Neural cell (in vitro differentiated cells): Measurements from ENCODE around the gene ADO. TPM values are rescaled to one million over a fixed set of nuclear protein-coding genes. Genes with fewer than 3 reads are reported as not detected.
A peak's percentile ranks its signal among the peaks of the same experiment; 100 is the strongest.

ENCODE experiments used
- H2AFZ ChIP-seq: fragments of 200-600, 300-800 bp; sonication (generic), shearing (Covaris generic); 2 replicates; pipeline ENCODE4 v1.6.0; 2014; ENCODE audit warnings: low read depth, mild to moderate bottlenecking, antibody characterized with exemption, low read length, moderate library complexity
- H3F3A ChIP-seq: fragments of 200-600 bp; shearing (Covaris generic); 2 replicates; pipeline ENCODE4 v1.6.1; 2016; ENCODE audit warnings: mild to moderate bottlenecking, moderate library complexity, mixed read lengths, antibody characterized with exemption, low read length; ENCODE audit not compliant: insufficient read depth, poor library complexity, severe bottlenecking
- H3K27ac ChIP-seq: fragments of 200-600, 300-800 bp; sonication (generic), shearing (Covaris generic); 2 replicates; pipeline ENCODE4 v1.5.1; 2014; ENCODE audit warnings: mild to moderate bottlenecking, low read length, moderate library complexity
- H3K27me3 ChIP-seq: fragments of 300-800, 200-600 bp; sonication (generic), shearing (Covaris generic); 2 replicates; pipeline ENCODE4 v1.6.0; 2014; ENCODE audit warnings: mild to moderate bottlenecking, low read depth, low read length, moderate library complexity; ENCODE audit not compliant: insufficient read depth
- H3K36me3 ChIP-seq: fragments of 300-800, 200-600 bp; sonication (generic), shearing (Covaris generic); 2 replicates; pipeline ENCODE4 v1.5.1; 2014; ENCODE audit warnings: mild to moderate bottlenecking, antibody characterized with exemption, low read length, moderate library complexity; ENCODE audit not compliant: insufficient read depth
- H3K4me2 ChIP-seq: fragments of 300-800, 200-600 bp; sonication (generic), shearing (Covaris generic); 2 replicates; pipeline ENCODE4 v1.6.0; 2014; ENCODE audit warnings: mild to moderate bottlenecking, low read length
- H3K4me3 ChIP-seq: fragments of 300-800, 200-600 bp; sonication (generic), shearing (Covaris generic); 2 replicates; pipeline ENCODE4 v1.5.1; 2014; ENCODE audit warnings: mild to moderate bottlenecking, low read length, moderate library complexity
- H3K79me2 ChIP-seq: fragments of 200-600 bp; shearing (Covaris generic); replicated peaks from 2 replicates; pipeline ENCODE4 v1.6.0; 2014; ENCODE audit warnings: mild to moderate bottlenecking, low read length, moderate library complexity; ENCODE audit not compliant: insufficient read depth
- H3K9ac ChIP-seq: fragments of 300-800, 200-600 bp; sonication (generic), shearing (Covaris generic); 2 replicates; pipeline ENCODE4 v1.6.1; 2016; ENCODE audit warnings: mild to moderate bottlenecking, low read length, mixed read lengths
- H3K9me2 ChIP-seq: fragments of 200-600 bp; shearing (Covaris generic); 2 replicates; pipeline ENCODE4 v1.6.1; 2016; ENCODE audit warnings: mild to moderate bottlenecking, low read length, mixed read lengths; ENCODE audit not compliant: insufficient read depth
- H3K9me3 ChIP-seq: fragments of 200-600, 300-800 bp; sonication (generic), shearing (Covaris generic); 2 replicates; pipeline ENCODE4 v1.6.1; 2016; ENCODE audit warnings: mild to moderate bottlenecking, mixed run types, low read length, moderate library complexity, mixed read lengths
- H4K20me1 ChIP-seq: fragments of 200-600 bp; shearing (Covaris generic); 2 replicates; pipeline ENCODE4 v1.6.1; 2016; ENCODE audit warnings: mild to moderate bottlenecking, mixed run types; ENCODE audit not compliant: insufficient read depth
- EP300 ChIP-seq: fragments of 450-650 bp; conservative IDR thresholded peaks from 2 replicates; pipeline ENCODE4 v1.6.1; 2014; ENCODE audit warnings: antibody characterized with exemption, mild to moderate bottlenecking, moderate library complexity; ENCODE audit not compliant: poor library complexity, severe bottlenecking
- EZH2 ChIP-seq: fragments of 200-600, 300-800 bp; shearing (Covaris generic), sonication (generic); IDR thresholded peaks from 2 replicates; pipeline ENCODE4 v1.6.1; 2014; ENCODE audit warnings: antibody characterized with exemption, low read length, borderline replicate concordance, mild to moderate bottlenecking; ENCODE audit not compliant: insufficient read depth, poor library complexity, severe bottlenecking
- MXI1 ChIP-seq: fragments of 450-650 bp; conservative IDR thresholded peaks from 2 replicates; pipeline ENCODE4 v1.6.1; 2014; ENCODE audit warnings: antibody characterized with exemption, mild to moderate bottlenecking; ENCODE audit not compliant: poor library complexity, severe bottlenecking
- POLR2AphosphoS5 ChIP-seq: IDR thresholded peaks from 2 replicates; pipeline ENCODE4 v1.6.1; 2012
- RAD21 ChIP-seq: fragments of 450-650 bp; conservative IDR thresholded peaks from 2 replicates; pipeline ENCODE4 v1.6.1; 2014; ENCODE audit warnings: antibody characterized with exemption, mild to moderate bottlenecking, moderate library complexity
- SMC3 ChIP-seq: fragments of 450-650 bp; conservative IDR thresholded peaks from 2 replicates; pipeline ENCODE4 v1.6.1; 2014; ENCODE audit warnings: antibody characterized with exemption, mild to moderate bottlenecking, moderate library complexity; ENCODE audit not compliant: poor library complexity
- TAF1 ChIP-seq: IDR thresholded peaks from 2 replicates; pipeline ENCODE4 v1.6.1; 2012; ENCODE audit warnings: low read depth
- polyA plus RNA-seq: library from polyadenylated mRNA; depleted of rRNA; stranded (reverse); fragments of >200 nt; gene quantifications from 2 replicates; pipeline ENCODE4 v1.2.3, GENCODE V29; 2014
- TF ChIP-seq, protein P1 (sequence below): fragments of 450-650 bp; IDR thresholded peaks from 2 replicates; pipeline ENCODE4 v1.5.1; 2014; ENCODE audit warnings: antibody characterized with exemption, mild to moderate bottlenecking, moderate library complexity; ENCODE audit not compliant: poor library complexity, severe bottlenecking
- TF ChIP-seq, protein P2 (sequence below): IDR thresholded peaks from 2 replicates; pipeline ENCODE4 v1.6.1; 2012; ENCODE audit warnings: borderline replicate concordance

Gene ADO
- polyA plus RNA-seq, 1 donor from 2014 or later = 33.2 TPM

GRCh38 chr10:62801871-62802270 is 2.6 kb upstream of the ADO start:
- H3K27ac ChIP-seq = no peak overlapping the region
- H3K9me2 ChIP-seq = no peaks in the 10 kb centered on the region
- H2AFZ ChIP-seq = no peak overlapping the region
- no peak overlapping the region for H3K9ac ChIP-seq
- TF ChIP-seq MXI1 (no peak), RAD21 (no peak), TAF1 (no peak)
- H3K36me3 ChIP-seq = no peaks in the 10 kb centered on the region
- H3K9me3 ChIP-seq = no peaks in the 10 kb centered on the region
- H3K79me2 ChIP-seq = peaks cover 8% of the 10 kb centered on the region
- H3K4me3 ChIP-seq = no peak overlapping the region
- no peak overlapping the region for H3K4me2 ChIP-seq
- H4K20me1 ChIP-seq = peaks cover 8% of the 10 kb centered on the region
- H3K27me3 ChIP-seq = peaks cover 41% of the 10 kb centered on the region
- H3F3A ChIP-seq = peaks cover 2% of the 10 kb centered on the region

DNA sequence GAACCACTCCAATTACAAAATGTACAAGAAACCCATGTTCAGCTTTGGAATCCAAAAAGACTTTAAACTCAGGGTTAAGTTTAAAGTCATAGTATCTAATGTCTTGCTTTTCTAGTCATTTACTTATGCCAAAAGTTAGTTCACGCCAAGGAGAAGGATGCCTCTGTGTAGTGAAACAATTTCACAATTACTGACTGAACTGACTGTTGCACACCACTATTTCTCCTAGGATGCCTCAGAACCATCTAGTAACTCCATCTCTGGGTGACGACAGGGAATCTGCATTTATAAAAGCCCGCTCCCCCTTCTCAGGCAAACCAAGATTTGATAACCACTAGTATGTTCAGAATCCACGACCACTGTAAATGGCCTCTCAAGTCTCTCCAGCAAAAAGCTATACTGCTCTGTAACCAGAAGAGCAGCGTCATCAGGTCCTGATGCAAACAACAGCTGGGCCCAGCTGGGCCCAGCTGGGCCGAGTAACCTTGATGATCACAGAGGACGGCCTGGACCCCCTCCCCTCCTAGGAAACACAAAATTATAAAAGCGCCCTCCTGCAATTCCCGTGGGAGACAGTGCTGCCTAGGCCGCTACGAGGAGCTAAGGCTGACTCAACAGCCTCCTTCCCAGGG is 680 bp upstream of the ADO start:
- TF ChIP-seq, protein P1, sequence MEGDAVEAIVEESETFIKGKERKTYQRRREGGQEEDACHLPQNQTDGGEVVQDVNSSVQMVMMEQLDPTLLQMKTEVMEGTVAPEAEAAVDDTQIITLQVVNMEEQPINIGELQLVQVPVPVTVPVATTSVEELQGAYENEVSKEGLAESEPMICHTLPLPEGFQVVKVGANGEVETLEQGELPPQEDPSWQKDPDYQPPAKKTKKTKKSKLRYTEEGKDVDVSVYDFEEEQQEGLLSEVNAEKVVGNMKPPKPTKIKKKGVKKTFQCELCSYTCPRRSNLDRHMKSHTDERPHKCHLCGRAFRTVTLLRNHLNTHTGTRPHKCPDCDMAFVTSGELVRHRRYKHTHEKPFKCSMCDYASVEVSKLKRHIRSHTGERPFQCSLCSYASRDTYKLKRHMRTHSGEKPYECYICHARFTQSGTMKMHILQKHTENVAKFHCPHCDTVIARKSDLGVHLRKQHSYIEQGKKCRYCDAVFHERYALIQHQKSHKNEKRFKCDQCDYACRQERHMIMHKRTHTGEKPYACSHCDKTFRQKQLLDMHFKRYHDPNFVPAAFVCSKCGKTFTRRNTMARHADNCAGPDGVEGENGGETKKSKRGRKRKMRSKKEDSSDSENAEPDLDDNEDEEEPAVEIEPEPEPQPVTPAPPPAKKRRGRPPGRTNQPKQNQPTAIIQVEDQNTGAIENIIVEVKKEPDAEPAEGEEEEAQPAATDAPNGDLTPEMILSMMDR = no peak
- TF ChIP-seq TAF1 = no peak
- no peak for TF ChIP-seq POLR2AphosphoS5
- no peak for TF ChIP-seq EZH2
- TF ChIP-seq SMC3 = no peak
- TF ChIP-seq, protein P2, sequence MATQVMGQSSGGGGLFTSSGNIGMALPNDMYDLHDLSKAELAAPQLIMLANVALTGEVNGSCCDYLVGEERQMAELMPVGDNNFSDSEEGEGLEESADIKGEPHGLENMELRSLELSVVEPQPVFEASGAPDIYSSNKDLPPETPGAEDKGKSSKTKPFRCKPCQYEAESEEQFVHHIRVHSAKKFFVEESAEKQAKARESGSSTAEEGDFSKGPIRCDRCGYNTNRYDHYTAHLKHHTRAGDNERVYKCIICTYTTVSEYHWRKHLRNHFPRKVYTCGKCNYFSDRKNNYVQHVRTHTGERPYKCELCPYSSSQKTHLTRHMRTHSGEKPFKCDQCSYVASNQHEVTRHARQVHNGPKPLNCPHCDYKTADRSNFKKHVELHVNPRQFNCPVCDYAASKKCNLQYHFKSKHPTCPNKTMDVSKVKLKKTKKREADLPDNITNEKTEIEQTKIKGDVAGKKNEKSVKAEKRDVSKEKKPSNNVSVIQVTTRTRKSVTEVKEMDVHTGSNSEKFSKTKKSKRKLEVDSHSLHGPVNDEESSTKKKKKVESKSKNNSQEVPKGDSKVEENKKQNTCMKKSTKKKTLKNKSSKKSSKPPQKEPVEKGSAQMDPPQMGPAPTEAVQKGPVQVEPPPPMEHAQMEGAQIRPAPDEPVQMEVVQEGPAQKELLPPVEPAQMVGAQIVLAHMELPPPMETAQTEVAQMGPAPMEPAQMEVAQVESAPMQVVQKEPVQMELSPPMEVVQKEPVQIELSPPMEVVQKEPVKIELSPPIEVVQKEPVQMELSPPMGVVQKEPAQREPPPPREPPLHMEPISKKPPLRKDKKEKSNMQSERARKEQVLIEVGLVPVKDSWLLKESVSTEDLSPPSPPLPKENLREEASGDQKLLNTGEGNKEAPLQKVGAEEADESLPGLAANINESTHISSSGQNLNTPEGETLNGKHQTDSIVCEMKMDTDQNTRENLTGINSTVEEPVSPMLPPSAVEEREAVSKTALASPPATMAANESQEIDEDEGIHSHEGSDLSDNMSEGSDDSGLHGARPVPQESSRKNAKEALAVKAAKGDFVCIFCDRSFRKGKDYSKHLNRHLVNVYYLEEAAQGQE = no peak
- TF ChIP-seq MXI1 = no peak
- TF ChIP-seq RAD21 = no peak
- TF ChIP-seq EP300 = no peak
- peak overlapping the region; percentile 93 for H3K4me3 ChIP-seq
- no peaks in the 10 kb centered on the region for H3K36me3 ChIP-seq
- peaks cover 17% of the 10 kb centered on the region for H3K79me2 ChIP-seq
- peaks cover 2% of the 10 kb centered on the region for H3F3A ChIP-seq
- H3K9me2 ChIP-seq = no peaks in the 10 kb centered on the region
- H3K27ac ChIP-seq = peak overlapping the region; percentile 97
- H3K4me2 ChIP-seq = peak overlapping the region; percentile 90
- H2AFZ ChIP-seq = peak overlapping the region; percentile 100
- peaks cover 24% of the 10 kb centered on the region for H3K27me3 ChIP-seq
- H4K20me1 ChIP-seq = peaks cover 10% of the 10 kb centered on the region
- peak overlapping the region; percentile 92 for H3K9ac ChIP-seq
- H3K9me3 ChIP-seq = no peaks in the 10 kb centered on the region
